ENCODE data around the gene ANGPTL5. TPM values are rescaled to one million over a fixed set of nuclear protein-coding genes. Genes with fewer than 3 reads are reported as not detected.

ANGPTL5 gene
- total RNA-seq, 5 donors from 2014 or later (not counting 1 experiment from before 2014, with no cell fraction given): not detected

DNA sequence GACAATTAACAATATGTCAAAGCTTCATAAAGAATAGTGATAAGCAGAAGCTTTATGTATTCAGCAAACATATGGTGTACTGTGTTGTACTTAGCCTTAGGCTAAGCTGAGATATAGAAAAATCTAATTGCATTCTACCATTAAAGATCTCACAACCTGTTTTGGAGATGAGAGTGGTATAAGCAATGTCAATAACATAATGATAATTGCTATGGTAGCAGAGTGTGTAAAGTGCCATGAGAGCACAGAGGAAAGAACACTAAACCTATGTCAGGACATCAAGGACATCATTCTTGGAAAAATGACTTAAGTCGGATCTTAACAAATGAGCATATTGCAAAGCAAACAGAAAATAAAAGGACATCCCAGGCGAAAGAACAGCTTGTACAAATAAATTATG is 28.6 kb upstream of the ANGPTL5 start:
- 80% methylated on average over 1 of the region's 2 CpGs for WGBS (ENCODE audit: insufficient coverage)
- H3K4me3 ChIP-seq (ENCODE audit: control insufficient read depth in 1 of 2, extremely low read depth in 1 of 2, low read length in 1 of 2): no peak overlapping the region
- CTCF ChIA-PET: no interaction called here

DNA sequence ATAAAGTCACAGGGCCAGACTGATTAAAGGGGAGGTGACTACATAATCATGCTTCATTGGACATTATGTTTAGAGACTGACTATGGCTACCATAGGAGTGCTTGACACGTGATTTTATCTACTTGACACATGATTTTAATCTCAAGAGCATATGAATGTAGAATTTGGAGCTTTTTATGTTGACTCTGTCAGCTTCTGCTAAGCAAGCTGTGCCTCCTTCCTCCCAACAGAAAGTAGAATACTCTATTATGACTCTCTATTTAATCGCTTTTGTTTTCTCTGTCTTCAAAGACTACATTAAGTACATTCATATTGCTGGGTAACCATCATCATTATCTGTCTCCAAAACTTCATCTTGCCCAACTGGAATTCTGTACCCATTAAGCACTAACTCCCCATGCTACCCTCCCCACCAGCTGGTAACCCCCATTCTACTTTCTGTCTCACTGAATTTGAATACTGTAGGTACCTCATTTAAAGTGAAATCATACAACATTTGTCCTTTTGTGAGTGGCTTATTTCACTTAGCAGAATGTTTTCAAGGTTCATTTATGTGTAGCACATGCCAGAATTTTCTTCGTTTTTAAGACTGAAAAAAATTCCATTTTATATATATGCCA is 24.7 kb upstream of the ANGPTL5 start:
- DNase-seq: no peak
- H3K4me1 Mint-ChIP-seq: no peaks in the 10 kb centered on the region
- ChIA-PET CTCF (no interaction called here), POLR2A (no interaction called here)
- Histone ChIP-seq H3K36me3 (ENCODE audit: control insufficient read depth in 2 of 2, extremely low read depth in 1 of 2, insufficient read depth in 1 of 2, low read length in 1 of 2) (no peaks in the 10 kb centered on the region), H3K27ac (ENCODE audit: low read length) (no peak overlapping the region), H3K27me3 (replicated peaks in 1 of 2; ENCODE audit: control insufficient read depth in 2 of 2, extremely low read depth in 1 of 2, insufficient read depth in 2 of 2, low read length in 1 of 2) (no peaks in the 10 kb centered on the region), H3K4me1 (ENCODE audit: control insufficient read depth in 1 of 2, extremely low read depth in 1 of 2, insufficient read depth in 2 of 2, low read length in 2 of 2) (no peaks in the 10 kb centered on the region), H3K9me3 (no peaks in the 10 kb centered on the region), H3K4me3 (ENCODE audit: control insufficient read depth in 1 of 2, extremely low read depth in 1 of 2, low read length in 1 of 2) (no peak overlapping the region)
- no peak for ATAC-seq (replicated peaks in 1 of 4)
- H3K27me3 Mint-ChIP-seq: peaks cover 0 to 12% of the 10 kb centered on the region in 2 donors
- no peaks in the 10 kb centered on the region for H3K9me3 Mint-ChIP-seq
- no peak overlapping the region for H3K4me3 Mint-ChIP-seq
- no peak overlapping the region for H3K27ac Mint-ChIP-seq
- peaks cover 10% of the 10 kb centered on the region for H3K36me3 Mint-ChIP-seq
- 92% methylated on average over 1 of the region's 3 CpGs for WGBS (ENCODE audit: insufficient coverage)

More for the DNA sequence above, 28.6 kb upstream of the ANGPTL5 start:
- Histone ChIP-seq H3K27ac (ENCODE audit: low read length) (no peak overlapping the region), H3K4me1 (ENCODE audit: control insufficient read depth in 1 of 2, extremely low read depth in 1 of 2, insufficient read depth in 2 of 2, low read length in 2 of 2) (no peaks in the 10 kb centered on the region), H3K27me3 (replicated peaks in 1 of 2; ENCODE audit: control insufficient read depth in 2 of 2, extremely low read depth in 1 of 2, insufficient read depth in 2 of 2, low read length in 1 of 2) (no peaks in the 10 kb centered on the region), H3K36me3 (ENCODE audit: control insufficient read depth in 2 of 2, extremely low read depth in 1 of 2, insufficient read depth in 1 of 2, low read length in 1 of 2) (no peaks in the 10 kb centered on the region), H3K9me3 (no peaks in the 10 kb centered on the region)
- no peak for DNase-seq
- Mint-ChIP-seq H3K4me3 (no peak overlapping the region), H3K27me3 (peaks cover 0 to 9% of the 10 kb centered on the region in 2 donors), H3K27ac (no peak overlapping the region), H3K9me3 (no peaks in the 10 kb centered on the region), H3K4me1 (no peaks in the 10 kb centered on the region), H3K36me3 (peaks cover 16% of the 10 kb centered on the region)
- ATAC-seq (replicated peaks in 1 of 4): no peak
- POLR2A ChIA-PET: no interaction called here

DNA sequence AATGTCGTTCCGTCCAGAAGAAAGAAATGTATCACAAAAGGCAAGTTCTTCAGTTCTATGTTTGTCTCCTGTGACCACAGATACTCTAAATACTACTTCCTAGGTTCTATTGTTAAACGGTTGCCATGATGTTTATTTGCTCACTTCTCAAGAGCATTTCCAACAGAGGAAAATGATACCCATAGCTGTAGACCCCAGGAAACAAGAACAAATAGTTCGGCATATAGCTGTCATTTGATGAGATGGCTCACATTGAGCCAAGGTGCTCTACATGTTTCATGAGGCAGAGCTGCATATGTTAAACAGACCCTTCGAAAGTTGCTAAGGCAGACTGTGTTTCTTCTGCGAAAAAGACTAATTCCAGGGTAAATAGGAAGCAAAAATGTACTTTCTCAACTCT is 15.4 kb upstream of the ANGPTL5 start:
- no peak for ATAC-seq (replicated peaks in 1 of 4)
- Histone ChIP-seq H3K9me3 (no peaks in the 10 kb centered on the region), H3K27ac (ENCODE audit: low read length) (no peak overlapping the region), H3K4me1 (ENCODE audit: control insufficient read depth in 1 of 2, extremely low read depth in 1 of 2, insufficient read depth in 2 of 2, low read length in 2 of 2) (no peaks in the 10 kb centered on the region), H3K4me3 (ENCODE audit: control insufficient read depth in 1 of 2, extremely low read depth in 1 of 2, low read length in 1 of 2) (no peak overlapping the region), H3K27me3 (replicated peaks in 1 of 2; ENCODE audit: control insufficient read depth in 2 of 2, extremely low read depth in 1 of 2, insufficient read depth in 2 of 2, low read length in 1 of 2) (no peaks in the 10 kb centered on the region), H3K36me3 (ENCODE audit: control insufficient read depth in 2 of 2, extremely low read depth in 1 of 2, insufficient read depth in 1 of 2, low read length in 1 of 2) (no peaks in the 10 kb centered on the region)
- DNase-seq: no peak
- POLR2A ChIA-PET: no interaction called here
- peaks cover 17% of the 10 kb centered on the region for H3K36me3 Mint-ChIP-seq
- H3K27me3 Mint-ChIP-seq: no peaks in the 10 kb centered on the region
- 94% methylated on average over 2 of the region's 6 CpGs for WGBS (ENCODE audit: insufficient coverage)
- H3K4me1 Mint-ChIP-seq: no peaks in the 10 kb centered on the region
- H3K27ac Mint-ChIP-seq: no peak overlapping the region
- CTCF ChIA-PET: interaction anchor here (1.0 to 1.4 kb wide), 2 partner anchors 24 to 71 kb away, joined by 3 read pairs; no protein-coding TSS in a partner anchor
- H3K4me3 Mint-ChIP-seq: no peak overlapping the region
- peaks cover 0 to 8% (median 6%) of the 10 kb centered on the region in 3 donors for H3K9me3 Mint-ChIP-seq

DNA sequence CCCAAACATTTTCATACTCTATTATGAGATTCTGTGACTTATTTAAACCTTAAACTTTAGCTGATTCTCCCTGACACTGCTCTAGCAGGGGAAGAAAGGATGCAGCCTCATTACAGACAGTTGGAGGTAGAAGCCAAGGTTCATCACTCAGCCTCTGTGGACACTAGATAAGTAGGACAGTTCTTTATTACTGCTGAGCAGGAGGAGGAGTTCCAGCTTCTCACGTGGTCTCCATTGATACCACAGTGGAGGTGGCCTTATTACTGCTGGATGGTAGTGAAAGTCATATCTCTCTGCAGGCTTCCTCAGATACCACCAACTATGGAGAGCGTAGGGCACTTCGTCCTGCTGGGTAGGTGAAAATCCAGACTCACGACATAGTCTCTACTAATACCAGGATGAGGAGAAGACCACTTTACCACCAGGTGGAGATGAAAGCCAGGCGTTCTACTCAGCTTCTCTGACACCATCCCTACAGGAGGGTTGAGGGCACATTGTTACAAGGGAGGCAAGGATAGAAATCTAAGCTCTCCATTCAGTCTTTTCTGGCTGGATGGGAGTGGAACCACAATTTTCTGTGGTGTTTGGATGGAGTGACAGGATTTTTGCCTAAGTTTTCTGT is 13.1 kb upstream of the ANGPTL5 start:
- Mint-ChIP-seq H3K36me3 (peaks cover 22% of the 10 kb centered on the region), H3K27me3 (no peaks in the 10 kb centered on the region), H3K4me1 (no peaks in the 10 kb centered on the region), H3K27ac (no peak overlapping the region), H3K4me3 (no peak overlapping the region), H3K9me3 (peaks cover 0 to 8% (median 6%) of the 10 kb centered on the region in 3 donors)
- Histone ChIP-seq H3K27me3 (replicated peaks in 1 of 2; ENCODE audit: control insufficient read depth in 2 of 2, extremely low read depth in 1 of 2, insufficient read depth in 2 of 2, low read length in 1 of 2) (no peaks in the 10 kb centered on the region), H3K27ac (ENCODE audit: low read length) (no peak overlapping the region), H3K4me1 (ENCODE audit: control insufficient read depth in 1 of 2, extremely low read depth in 1 of 2, insufficient read depth in 2 of 2, low read length in 2 of 2) (no peaks in the 10 kb centered on the region), H3K36me3 (ENCODE audit: control insufficient read depth in 2 of 2, extremely low read depth in 1 of 2, insufficient read depth in 1 of 2, low read length in 1 of 2) (no peaks in the 10 kb centered on the region), H3K9me3 (no peaks in the 10 kb centered on the region), H3K4me3 (ENCODE audit: control insufficient read depth in 1 of 2, extremely low read depth in 1 of 2, low read length in 1 of 2) (no peak overlapping the region)
- no CpG with 5 or more reads among the region's 5 CpGs for WGBS (ENCODE audit: insufficient coverage)
- DNase-seq: no peak
- no peak for ATAC-seq (replicated peaks in 1 of 4)
- POLR2A ChIA-PET: no interaction called here
- CTCF ChIA-PET: no interaction called here

DNA sequence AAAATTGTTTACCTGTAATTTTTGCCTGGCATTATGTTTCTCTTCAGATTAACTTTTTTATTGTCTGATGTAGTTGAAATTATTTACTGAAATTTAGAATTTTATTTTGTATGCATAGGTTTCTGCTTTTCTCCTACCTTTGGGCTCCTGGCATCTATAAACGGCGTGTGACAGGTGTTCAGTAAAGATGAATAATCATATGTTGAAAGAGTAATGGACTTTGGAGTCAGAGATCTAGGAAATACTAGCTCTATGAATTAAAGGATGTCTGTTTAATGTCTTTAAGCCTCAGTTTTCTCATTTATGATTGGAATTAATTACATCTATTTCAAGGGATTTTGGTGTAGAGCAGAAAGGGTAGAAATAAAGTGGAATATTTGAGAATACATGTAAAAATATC is 7.2 kb upstream of the ANGPTL5 start:
- H3K36me3 ChIP-seq (ENCODE audit: control insufficient read depth in 2 of 2, extremely low read depth in 1 of 2, insufficient read depth in 1 of 2, low read length in 1 of 2): no peaks in the 10 kb centered on the region
- Mint-ChIP-seq H3K27ac (no peak overlapping the region), H3K4me1 (no peaks in the 10 kb centered on the region), H3K27me3 (no peaks in the 10 kb centered on the region), H3K9me3 (peaks cover 0 to 8% (median 4%) of the 10 kb centered on the region in 3 donors), H3K36me3 (peaks cover 12% of the 10 kb centered on the region), H3K4me3 (no peak overlapping the region)
- no peaks in the 10 kb centered on the region for H3K9me3 ChIP-seq
- 93% methylated on average over 2 of the region's 2 CpGs for WGBS (ENCODE audit: insufficient coverage)
- ATAC-seq (replicated peaks in 1 of 4) (no peak), DNase-seq (no peak)
- H3K4me3 ChIP-seq (ENCODE audit: control insufficient read depth in 1 of 2, extremely low read depth in 1 of 2, low read length in 1 of 2): no peak overlapping the region
- POLR2A ChIA-PET: no interaction called here
- no peak overlapping the region for H3K27ac ChIP-seq (ENCODE audit: low read length)
- no peaks in the 10 kb centered on the region for H3K4me1 ChIP-seq (ENCODE audit: control insufficient read depth in 1 of 2, extremely low read depth in 1 of 2, insufficient read depth in 2 of 2, low read length in 2 of 2)
- no peaks in the 10 kb centered on the region for H3K27me3 ChIP-seq (replicated peaks in 1 of 2; ENCODE audit: control insufficient read depth in 2 of 2, extremely low read depth in 1 of 2, insufficient read depth in 2 of 2, low read length in 1 of 2)
- CTCF ChIA-PET: no interaction called here

DNA sequence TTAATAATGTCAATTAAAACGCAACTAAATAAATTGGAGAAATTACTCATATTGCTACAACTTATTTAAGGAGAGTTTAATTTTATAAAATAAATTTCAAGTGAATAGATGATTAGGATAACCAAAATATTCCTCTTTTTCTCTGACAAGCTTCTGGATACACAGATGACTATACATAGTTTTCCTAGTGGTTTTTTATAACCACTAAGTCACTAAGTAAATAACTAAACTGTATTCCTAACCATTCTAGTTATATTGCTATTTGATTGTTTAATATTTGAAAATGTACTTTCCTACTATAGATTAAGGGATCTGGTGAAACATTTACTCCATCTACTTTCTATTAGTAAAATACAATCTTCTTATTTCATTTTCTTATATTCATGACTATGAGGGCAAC is 4.7 kb upstream of the ANGPTL5 start:
- no peaks in the 10 kb centered on the region for H3K9me3 Mint-ChIP-seq
- ChIA-PET POLR2A (interaction anchor here in 1 of 2 donors (0.6 kb wide), 1 partner anchor 46 kb away, joined by 3 read pairs; no protein-coding TSS in a partner anchor), CTCF (no interaction called here)
- no peak overlapping the region for H3K4me3 ChIP-seq (ENCODE audit: control insufficient read depth in 1 of 2, extremely low read depth in 1 of 2, low read length in 1 of 2)
- DNase-seq: no peak
- peaks cover 6 to 10% (median 7%) of the 10 kb centered on the region in 3 donors for H3K4me1 Mint-ChIP-seq
- H3K27me3 ChIP-seq (replicated peaks in 1 of 2; ENCODE audit: control insufficient read depth in 2 of 2, extremely low read depth in 1 of 2, insufficient read depth in 2 of 2, low read length in 1 of 2): no peaks in the 10 kb centered on the region
- H3K36me3 ChIP-seq (ENCODE audit: control insufficient read depth in 2 of 2, extremely low read depth in 1 of 2, insufficient read depth in 1 of 2, low read length in 1 of 2): no peaks in the 10 kb centered on the region
- whole genome bisulfite sequencing (ENCODE audit: insufficient coverage): no CpG with 5 or more reads among the region's 1 CpG
- peaks cover 3% of the 10 kb centered on the region for H3K36me3 Mint-ChIP-seq
- H3K27ac Mint-ChIP-seq: no peak overlapping the region
- no peak overlapping the region for H3K27ac ChIP-seq (ENCODE audit: low read length)
- no peak overlapping the region for H3K4me3 Mint-ChIP-seq
- ATAC-seq (replicated peaks in 1 of 4): no peak
- no peaks in the 10 kb centered on the region for H3K9me3 ChIP-seq
- H3K27me3 Mint-ChIP-seq: no peaks in the 10 kb centered on the region
- no peaks in the 10 kb centered on the region for H3K4me1 ChIP-seq (ENCODE audit: control insufficient read depth in 1 of 2, extremely low read depth in 1 of 2, insufficient read depth in 2 of 2, low read length in 2 of 2)

All from T-cell (primary cell).